Activated naive CD8-positive, alpha-beta T cell treated with anti-CD3 and anti-CD28 coated beads, Interleukin-2, amount 10 ng/mL, durations not matched to agents 7 days and 5 days (primary cell): ENCODE measurements around the gene EPS8L2. TPM values are rescaled to one million over a fixed set of nuclear protein-coding genes. Genes with fewer than 3 reads are reported as not detected.
"Not testable (repeated sequence)": the region's sequence is repeated elsewhere in the genome, so short reads cannot be mapped to it uniquely, and the experiment has no call there.

Experiments
- ATAC-seq: fragments of 150-1000 bp; cut with Tn5 transposase; one replicate; pipeline ENCODE4 v1.10.0; 2021; ENCODE audit warnings: low read depth, moderate library complexity
- POLR2A ChIA-PET: fragments of 350-600 bp; sonication (Branson Sonifier 250); formaldehyde crosslinking; loops from one replicate; lab custom pipeline; 2021; ENCODE audit warnings: antibody characterized with exemption; lab: Charles Lee
- DNase-seq: peaks from one replicate; pipeline ENCODE4 v3.0.0; 2021
- H3K27ac Mint-ChIP-seq: one replicate; pipeline ENCODE4 v1.8.0; 2022; ENCODE audit warnings: mild to moderate bottlenecking, mixed read lengths
- H3K27me3 Mint-ChIP-seq: one replicate; pipeline ENCODE4 v1.8.0; 2022; ENCODE audit warnings: mild to moderate bottlenecking, moderate library complexity, mixed read lengths
- H3K36me3 Mint-ChIP-seq: one replicate; pipeline ENCODE4 v1.8.0; 2021; ENCODE audit warnings: mild to moderate bottlenecking, mixed read lengths
- H3K4me1 Mint-ChIP-seq: one replicate; pipeline ENCODE4 v1.8.0; 2021; ENCODE audit warnings: mixed read lengths
- H3K4me3 Mint-ChIP-seq: one replicate; pipeline ENCODE4 v1.8.0; 2022; ENCODE audit warnings: mild to moderate bottlenecking, moderate library complexity, mixed read lengths
- H3K9me3 Mint-ChIP-seq: one replicate; pipeline ENCODE4 v1.8.0; 2021; ENCODE audit warnings: mixed read lengths
- total RNA-seq, 2 experiments: library from RNA; stranded (reverse); gene quantifications; one replicate each; pipeline ENCODE4 v1.2.3, GENCODE V29; 2021

The EPS8L2 gene
- total RNA-seq, 2 experiments from 2014 or later = 19.0 to 24.5 TPM

- DNase-seq = no peak
- Mint-ChIP-seq H3K27me3 (no peaks in the 10 kb centered on the region), H3K4me3 (no peak overlapping the region), H3K4me1 (no peaks in the 10 kb centered on the region), H3K27ac (no peak overlapping the region), H3K36me3 (peaks cover 22% of the 10 kb centered on the region), H3K9me3 (no peaks in the 10 kb centered on the region)
- no peak for ATAC-seq
- POLR2A ChIA-PET = no interaction called here
Observed at GRCh38 chr11:678297-678696, 27.7 kb upstream of the EPS8L2 start.

- no peaks in the 10 kb centered on the region for H3K9me3 Mint-ChIP-seq
- no peak overlapping the region for H3K27ac Mint-ChIP-seq
- H3K27me3 Mint-ChIP-seq = no peaks in the 10 kb centered on the region
- ATAC-seq = no peak
- POLR2A ChIA-PET = no interaction called here
- DNase-seq = no peak
- H3K4me3 Mint-ChIP-seq = no peak overlapping the region
- no peaks in the 10 kb centered on the region for H3K4me1 Mint-ChIP-seq
- peaks cover 33% of the 10 kb centered on the region for H3K36me3 Mint-ChIP-seq
Observed at GRCh38 chr11:679271-680207, 26.5 kb upstream of the EPS8L2 start.

GRCh38 chr11:680476-680875, 25.6 kb upstream of the EPS8L2 start:
- no peak overlapping the region for H3K4me3 Mint-ChIP-seq
- H3K9me3 Mint-ChIP-seq = no peaks in the 10 kb centered on the region
- no peak overlapping the region for H3K27ac Mint-ChIP-seq
- H3K36me3 Mint-ChIP-seq = peaks cover 36% of the 10 kb centered on the region
- ATAC-seq (no peak), DNase-seq (no peak)
- H3K27me3 Mint-ChIP-seq = no peaks in the 10 kb centered on the region
- POLR2A ChIA-PET = interaction anchor here (1.2 kb wide), 1 partner anchor 15 kb away, joined by 3 read pairs; the partner anchor contains the start of genes DEAF1 and TMEM80
- H3K4me1 Mint-ChIP-seq = no peaks in the 10 kb centered on the region

GRCh38 chr11:680970-681369, 25.1 kb upstream of the EPS8L2 start:
- Mint-ChIP-seq H3K27ac (no peak overlapping the region), H3K4me1 (no peaks in the 10 kb centered on the region), H3K36me3 (peaks cover 36% of the 10 kb centered on the region), H3K27me3 (no peaks in the 10 kb centered on the region), H3K9me3 (no peaks in the 10 kb centered on the region), H3K4me3 (no peak overlapping the region)
- POLR2A ChIA-PET = interaction anchor here (1.2 kb wide), 1 partner anchor 14 kb away, joined by 3 read pairs; the partner anchor contains the start of genes DEAF1 and TMEM80
- ATAC-seq = no peak
- no peak for DNase-seq

- ATAC-seq (no peak), DNase-seq (no peak)
- H3K27ac Mint-ChIP-seq = no peak overlapping the region
- H3K27me3 Mint-ChIP-seq = no peaks in the 10 kb centered on the region
- POLR2A ChIA-PET = interaction anchor here (0.8 to 1.1 kb wide), 2 partner anchors 9 to 49 kb away, joined by 3 read pairs; partner anchors contain the start of genes DEAF1 and TMEM80
- H3K4me1 Mint-ChIP-seq = peaks cover 8% of the 10 kb centered on the region
- no peak overlapping the region for H3K4me3 Mint-ChIP-seq
- H3K36me3 Mint-ChIP-seq = peaks cover 39% of the 10 kb centered on the region
- no peaks in the 10 kb centered on the region for H3K9me3 Mint-ChIP-seq
Observed at GRCh38 chr11:686451-687243, 19.4 kb upstream of the EPS8L2 start.

- Mint-ChIP-seq H3K4me1 (peaks cover 16% of the 10 kb centered on the region), H3K27me3 (no peaks in the 10 kb centered on the region), H3K27ac (no peak overlapping the region), H3K9me3 (no peaks in the 10 kb centered on the region), H3K36me3 (peaks cover 28% of the 10 kb centered on the region), H3K4me3 (no peak overlapping the region)
- ATAC-seq = no peak
- POLR2A ChIA-PET = interaction anchor here (1.1 kb wide), 1 partner anchor 8 kb away, joined by 3 read pairs; the partner anchor contains the start of genes DEAF1 and TMEM80
- no peak for DNase-seq
Observed at GRCh38 chr11:687751-688150, 18.3 kb upstream of the EPS8L2 start.

GRCh38 chr11:688681-689080, 17.4 kb upstream of the EPS8L2 start:
- POLR2A ChIA-PET = no interaction called here
- ATAC-seq (no peak), DNase-seq (no peak)
- Mint-ChIP-seq H3K36me3 (peaks cover 19% of the 10 kb centered on the region), H3K27me3 (no peaks in the 10 kb centered on the region), H3K27ac (no peak overlapping the region), H3K4me3 (no peak overlapping the region), H3K4me1 (peaks cover 25% of the 10 kb centered on the region), H3K9me3 (no peaks in the 10 kb centered on the region)

GRCh38 chr11:689625-690024, 16.4 kb upstream of the EPS8L2 start:
- no peak for ATAC-seq
- POLR2A ChIA-PET = no interaction called here
- Mint-ChIP-seq H3K27ac (no peak overlapping the region), H3K4me1 (peaks cover 25% of the 10 kb centered on the region), H3K27me3 (no peaks in the 10 kb centered on the region), H3K36me3 (peaks cover 9% of the 10 kb centered on the region), H3K9me3 (no peaks in the 10 kb centered on the region), H3K4me3 (no peak overlapping the region)
- no peak for DNase-seq

GRCh38 chr11:690244-690643, 15.8 kb upstream of the EPS8L2 start:
- H3K36me3 Mint-ChIP-seq, H3K27me3 Mint-ChIP-seq, H3K9me3 Mint-ChIP-seq, H3K4me3 Mint-ChIP-seq, DNase-seq, POLR2A ChIA-PET, ATAC-seq, H3K27ac Mint-ChIP-seq: not testable (repeated sequence)
- peaks cover 25% of the 10 kb centered on the region for H3K4me1 Mint-ChIP-seq

GRCh38 chr11:690738-691633, 15.0 kb upstream of the EPS8L2 start:
- no peak overlapping the region for H3K4me3 Mint-ChIP-seq
- POLR2A ChIA-PET = interaction anchor here (0.5 to 1.2 kb wide), 3 partner anchors 15 to 76 kb away, joined by 3 to 5 read pairs (median 4); no protein-coding TSS in a partner anchor
- H3K4me1 Mint-ChIP-seq = peaks cover 25% of the 10 kb centered on the region
- ATAC-seq = no peak
- H3K36me3 Mint-ChIP-seq = peaks cover 7% of the 10 kb centered on the region
- DNase-seq = peak; percentile 44
- H3K27ac Mint-ChIP-seq = peak overlapping the region; percentile 49
- no peaks in the 10 kb centered on the region for H3K27me3 Mint-ChIP-seq
- H3K9me3 Mint-ChIP-seq = no peaks in the 10 kb centered on the region

GRCh38 chr11:691710-692590, 14.1 kb upstream of the EPS8L2 start:
- no peak for DNase-seq
- Mint-ChIP-seq H3K27ac (peak overlapping the region; percentile 49), H3K9me3 (no peaks in the 10 kb centered on the region), H3K36me3 (peaks cover 6% of the 10 kb centered on the region), H3K4me1 (peaks cover 29% of the 10 kb centered on the region), H3K4me3 (peak overlapping the region; percentile 89), H3K27me3 (no peaks in the 10 kb centered on the region)
- POLR2A ChIA-PET = interaction anchor here (0.6 to 1.2 kb wide), 2 partner anchors 77 to 263 kb away, joined by 4 to 5 read pairs; no protein-coding TSS in a partner anchor
- no peak for ATAC-seq
